GM23338 (cell line): Measurements from ENCODE around the gene CACNA1A. TPM values are rescaled to one million over a fixed set of nuclear protein-coding genes. Genes with fewer than 3 reads are reported as not detected.

Experiments
- ATAC-seq: fragments of 200-7000 bp; cut with Tn5 transposase; 3 replicates; pipeline ENCODE4 v1.9.1; 2020
- DNase-seq: peaks from one replicate; pipeline ENCODE4 v3.0.0-alpha.2; 2015; ENCODE audit warnings: low spot score
- H2AFZ ChIP-seq: fragments of 200-600 bp; sonication (generic); 2 replicates; pipeline ENCODE4 v1.8.0; 2016; ENCODE audit warnings: antibody characterized with exemption, mild to moderate bottlenecking, moderate library complexity
- H3F3A ChIP-seq: fragments of 200-600 bp; sonication (generic); replicated peaks from 2 replicates; pipeline ENCODE4 v1.8.0; 2017; ENCODE audit warnings: antibody characterized with exemption, mixed run types, low read depth
- H3K27ac ChIP-seq: fragments of 200-600 bp; sonication (generic); 2 replicates; pipeline ENCODE4 v1.6.1; 2016; ENCODE audit warnings: low read depth
- H3K27me3 ChIP-seq: fragments of 200-600 bp; sonication (generic); 2 replicates; pipeline ENCODE4 v1.8.0; 2016; ENCODE audit warnings: mild to moderate bottlenecking, mixed run types, moderate library complexity; ENCODE audit not compliant: insufficient read depth
- H3K36me3 ChIP-seq: fragments of 200-600 bp; sonication (generic); 2 replicates; pipeline ENCODE4 v1.8.0; 2016; ENCODE audit warnings: mild to moderate bottlenecking; ENCODE audit not compliant: insufficient read depth
- H3K4me1 ChIP-seq: fragments of 200-600 bp; sonication (generic); 2 replicates; pipeline ENCODE4 v1.8.0; 2016; ENCODE audit warnings: mild to moderate bottlenecking, moderate library complexity; ENCODE audit not compliant: insufficient read depth
- H3K4me2 ChIP-seq: fragments of 200-600 bp; sonication (generic); 2 replicates; pipeline ENCODE4 v1.7.1; 2017; ENCODE audit warnings: mixed run types
- H3K4me3 ChIP-seq: fragments of 200-600 bp; sonication (generic); 2 replicates; pipeline ENCODE4 v1.6.1; 2016; ENCODE audit warnings: mixed run types
- H3K79me2 ChIP-seq: fragments of 200-600 bp; sonication (generic); replicated peaks from 2 replicates; pipeline ENCODE4 v1.8.0; 2017; ENCODE audit warnings: mild to moderate bottlenecking; ENCODE audit not compliant: insufficient read depth
- H3K9me2 ChIP-seq: fragments of 200-600 bp; sonication (generic); 2 replicates; pipeline ENCODE4 v1.8.0; 2017; ENCODE audit not compliant: insufficient read depth
- H4K20me1 ChIP-seq: fragments of 200-600 bp; sonication (generic); replicated peaks from 2 replicates; pipeline ENCODE4 v1.8.0; 2017; ENCODE audit warnings: mild to moderate bottlenecking; ENCODE audit not compliant: insufficient read depth
- H3K27ac Mint-ChIP-seq: 2 replicates; pipeline ENCODE4 v1.8.0; 2020; ENCODE audit warnings: inconsistent platforms, mild to moderate bottlenecking, moderate library complexity, mixed read lengths
- H3K27me3 Mint-ChIP-seq: 3 replicates; pipeline ENCODE4 v1.8.0; 2022; ENCODE audit warnings: low read depth, mild to moderate bottlenecking, moderate library complexity, mixed read lengths, inconsistent platforms; ENCODE audit not compliant: insufficient read depth, poor library complexity
- H3K36me3 Mint-ChIP-seq: 3 replicates; pipeline ENCODE4 v1.8.0; 2021; ENCODE audit warnings: low read depth, mild to moderate bottlenecking, inconsistent platforms, moderate library complexity, mixed read lengths
- H3K4me1 Mint-ChIP-seq: 3 replicates; pipeline ENCODE4 v1.8.0; 2020; ENCODE audit warnings: mild to moderate bottlenecking, inconsistent platforms, mixed read lengths
- H3K4me3 Mint-ChIP-seq: 3 replicates; pipeline ENCODE4 v1.8.0; 2021; ENCODE audit warnings: moderate library complexity, mild to moderate bottlenecking, inconsistent platforms, mixed read lengths
- H3K9me3 Mint-ChIP-seq: 3 replicates; pipeline ENCODE4 v1.8.0; 2020; ENCODE audit warnings: moderate library complexity, mild to moderate bottlenecking, inconsistent platforms, mixed read lengths
- CREB1 ChIP-seq: fragments of 250-450 bp; sonication (Bioruptor Pico); IDR thresholded peaks from 2 replicates; pipeline ENCODE4 v1.5.0; 2020; ENCODE audit warnings: low read depth, mild to moderate bottlenecking, moderate library complexity
- ETS1 ChIP-seq: IDR thresholded peaks from 2 replicates; pipeline ENCODE4 v1.6.1; 2016; ENCODE audit warnings: antibody characterized with exemption
- EZH2 ChIP-seq: fragments of 200-600 bp; sonication (generic); IDR thresholded peaks from one replicate; pipeline ENCODE4 v1.8.0; 2017; ENCODE audit warnings: antibody characterized with exemption, mild to moderate bottlenecking, low read depth; ENCODE audit not compliant: unreplicated experiment
- JUNB ChIP-seq: IDR thresholded peaks from one replicate; pipeline ENCODE4 v1.6.1; 2016; ENCODE audit warnings: antibody characterized with exemption; ENCODE audit not compliant: unreplicated experiment
- NANOG ChIP-seq: IDR thresholded peaks from 2 replicates; pipeline ENCODE4 v1.6.1; 2016; ENCODE audit warnings: antibody characterized with exemption, borderline replicate concordance
- POLR2AphosphoS5 ChIP-seq: IDR thresholded peaks from 2 replicates; pipeline ENCODE4 v1.6.1; 2016; ENCODE audit warnings: antibody characterized with exemption, low read depth
- STAT1 ChIP-seq: IDR thresholded peaks from one replicate; pipeline ENCODE4 v1.6.1; 2016; ENCODE audit warnings: antibody characterized with exemption; ENCODE audit not compliant: unreplicated experiment
- ZNF114 ChIP-seq: fragments of 250-450 bp; sonication (Bioruptor Pico); IDR thresholded peaks from 2 replicates; pipeline ENCODE4 v1.5.0; 2020; ENCODE audit warnings: mild to moderate bottlenecking, moderate library complexity
- ZNF331 ChIP-seq: fragments of 250-450 bp; sonication (Bioruptor Pico); IDR thresholded peaks from 2 replicates; pipeline ENCODE4 v1.5.0; 2020; ENCODE audit warnings: low read depth, mild to moderate bottlenecking, moderate library complexity
- polyA plus RNA-seq: library from polyadenylated mRNA; unstranded; fragments of >200 nt; fragmentation: Nextera tagmentation; extraction: Ambion mirVana; gene quantifications from 2 replicates; pipeline ENCODE4 v1.2.1, GENCODE V29; 2016
- total RNA-seq: library from RNA; depleted of rRNA; stranded (reverse); fragments of >200 nt; shearing (Covaris generic); gene quantifications from 2 replicates; pipeline ENCODE4 v1.2.3, GENCODE V29; 2014
- TF ChIP-seq, protein P1 (sequence below): IDR thresholded peaks from one replicate; pipeline ENCODE4 v1.6.1; 2018; ENCODE audit warnings: antibody characterized with exemption; ENCODE audit not compliant: unreplicated experiment

Gene CACNA1A
- total and polyA plus RNA-seq, 2 experiments from 2014 or later, result 7.4 to 20.3 TPM

- TF ChIP-seq ZNF114 (no peak), ZNF331 (CRISPR knock-in tag) (no peak), EZH2 (no peak), JUNB (no peak), STAT1 (no peak)
- TF ChIP-seq, protein P1, sequence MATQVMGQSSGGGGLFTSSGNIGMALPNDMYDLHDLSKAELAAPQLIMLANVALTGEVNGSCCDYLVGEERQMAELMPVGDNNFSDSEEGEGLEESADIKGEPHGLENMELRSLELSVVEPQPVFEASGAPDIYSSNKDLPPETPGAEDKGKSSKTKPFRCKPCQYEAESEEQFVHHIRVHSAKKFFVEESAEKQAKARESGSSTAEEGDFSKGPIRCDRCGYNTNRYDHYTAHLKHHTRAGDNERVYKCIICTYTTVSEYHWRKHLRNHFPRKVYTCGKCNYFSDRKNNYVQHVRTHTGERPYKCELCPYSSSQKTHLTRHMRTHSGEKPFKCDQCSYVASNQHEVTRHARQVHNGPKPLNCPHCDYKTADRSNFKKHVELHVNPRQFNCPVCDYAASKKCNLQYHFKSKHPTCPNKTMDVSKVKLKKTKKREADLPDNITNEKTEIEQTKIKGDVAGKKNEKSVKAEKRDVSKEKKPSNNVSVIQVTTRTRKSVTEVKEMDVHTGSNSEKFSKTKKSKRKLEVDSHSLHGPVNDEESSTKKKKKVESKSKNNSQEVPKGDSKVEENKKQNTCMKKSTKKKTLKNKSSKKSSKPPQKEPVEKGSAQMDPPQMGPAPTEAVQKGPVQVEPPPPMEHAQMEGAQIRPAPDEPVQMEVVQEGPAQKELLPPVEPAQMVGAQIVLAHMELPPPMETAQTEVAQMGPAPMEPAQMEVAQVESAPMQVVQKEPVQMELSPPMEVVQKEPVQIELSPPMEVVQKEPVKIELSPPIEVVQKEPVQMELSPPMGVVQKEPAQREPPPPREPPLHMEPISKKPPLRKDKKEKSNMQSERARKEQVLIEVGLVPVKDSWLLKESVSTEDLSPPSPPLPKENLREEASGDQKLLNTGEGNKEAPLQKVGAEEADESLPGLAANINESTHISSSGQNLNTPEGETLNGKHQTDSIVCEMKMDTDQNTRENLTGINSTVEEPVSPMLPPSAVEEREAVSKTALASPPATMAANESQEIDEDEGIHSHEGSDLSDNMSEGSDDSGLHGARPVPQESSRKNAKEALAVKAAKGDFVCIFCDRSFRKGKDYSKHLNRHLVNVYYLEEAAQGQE, result no peak
Observed at GRCh38 chr19:13173139-13173737, 333.0 kb downstream of the CACNA1A start (continued).

DNA sequence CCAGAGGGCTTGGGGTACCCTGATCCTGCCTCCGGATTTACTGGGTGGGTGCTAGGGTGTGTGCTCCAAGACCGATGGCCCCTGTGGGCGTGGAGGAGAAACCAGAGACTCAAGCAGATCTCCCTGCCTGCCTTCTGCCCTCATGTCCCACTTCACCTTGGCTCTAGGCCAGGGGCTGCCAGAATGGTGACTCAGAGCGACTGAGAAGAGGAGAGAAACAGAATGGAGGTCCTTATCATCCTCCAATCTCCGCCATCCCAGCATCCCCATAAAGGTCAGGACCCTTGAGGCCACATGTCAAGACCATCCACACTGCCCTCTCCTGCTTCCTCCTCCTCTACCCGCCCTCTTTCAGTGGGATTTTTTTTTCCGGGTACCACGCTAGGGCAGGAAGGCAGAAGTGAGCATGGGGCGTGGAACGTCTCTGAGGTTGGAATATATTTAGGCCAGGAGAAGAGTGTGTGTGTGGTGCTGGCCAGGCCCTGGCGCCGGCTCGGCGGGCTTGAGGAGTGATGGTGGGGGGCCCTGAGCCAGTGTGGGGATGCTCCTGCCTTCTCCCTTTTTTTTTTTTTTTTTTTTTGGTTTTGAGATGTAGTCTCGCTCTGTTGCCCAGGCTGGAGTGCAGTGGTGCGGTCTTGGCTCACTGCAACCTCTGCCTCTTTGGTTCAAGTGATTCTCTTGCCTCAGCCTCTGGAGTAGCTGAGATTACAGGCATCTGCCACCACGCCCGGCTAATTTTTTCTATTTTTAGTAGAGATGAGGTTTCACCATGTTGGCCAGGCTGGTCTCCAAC lies 333.7 kb downstream of the CACNA1A start:
- Histone ChIP-seq H3K36me3 (no peaks in the 10 kb centered on the region), H3F3A (0 out of 2 replicates have a peak, but pooled peaks cover 6% of the 10 kb centered on the region), H2AFZ (no peak overlapping the region), H3K27ac (no peak overlapping the region), H3K9me2 (no peaks in the 10 kb centered on the region), H3K27me3 (no peaks in the 10 kb centered on the region), H3K4me3 (no peak overlapping the region), H3K79me2 (peaks cover 10% of the 10 kb centered on the region), H3K4me2 (no peak overlapping the region), H3K4me1 (peaks cover 19% of the 10 kb centered on the region), H4K20me1 (no peaks in the 10 kb centered on the region)
- Mint-ChIP-seq H3K9me3 (no peaks in the 10 kb centered on the region), H3K27me3 (peaks cover 5% of the 10 kb centered on the region), H3K4me1 (peaks cover 21% of the 10 kb centered on the region), H3K4me3 (no peak overlapping the region), H3K36me3 (peaks cover 16% of the 10 kb centered on the region), H3K27ac (no peak overlapping the region; the same call in 1 of the 2 replicates)
- ATAC-seq (no peak), DNase-seq (no peak)
- no peak for TF ChIP-seq ZNF114
- no peak for TF ChIP-seq STAT1
- no peak for TF ChIP-seq ETS1
- TF ChIP-seq POLR2AphosphoS5, result no peak
- no peak for TF ChIP-seq NANOG
- TF ChIP-seq, protein P1, result no peak
- no peak for TF ChIP-seq ZNF331 (CRISPR knock-in tag)
- no peak for TF ChIP-seq CREB1
